Tibial nerve (tissue), 4 donors: Measurements from ENCODE around the gene SMCO1. TPM values are rescaled to one million over a fixed set of nuclear protein-coding genes. Genes with fewer than 3 reads are reported as not detected.
"Not testable (repeated sequence)": the region's sequence is repeated elsewhere in the genome, so short reads cannot be mapped to it uniquely, and the experiment has no call there.

Experiments used
- DNase-seq, 2 donors: peaks; one replicate each; pipeline ENCODE4 v3.0.0-alpha.2; 2019; ENCODE audit warnings: low spot score in 2 of 2
- H3K27ac ChIP-seq, 4 donors: fragments of 200-600 bp; sonication (generic) in 3 of 4; one replicate each; pipeline ENCODE4 v1.5.1; 2017 to 2019; ENCODE audit warnings: mild to moderate bottlenecking in 1 of 4
- H3K27me3 ChIP-seq, 2 donors: fragments of 200-600 bp; sonication (generic) in 1 of 2; one replicate each; pipeline versions ENCODE4 v1.5.1 to v1.6.0; 2017 to 2019
- H3K36me3 ChIP-seq, 3 donors: fragments of 200-600 bp; sonication (generic); one replicate each; pipeline ENCODE4 v1.5.1; 2018 to 2019
- H3K4me1 ChIP-seq, 4 donors: fragments of 200-600 bp; sonication (generic) in 3 of 4; one replicate each; pipeline ENCODE4 v1.5.1; 2017 to 2019
- H3K4me3 ChIP-seq, 4 donors: fragments of 200-600 bp; sonication (generic) in 3 of 4; one replicate each; pipeline ENCODE4 v1.5.1; 2017 to 2019; ENCODE audit warnings: mild to moderate bottlenecking in 1 of 4, moderate library complexity in 1 of 4
- H3K9me3 ChIP-seq, 4 donors: fragments of 200-600 bp; sonication (generic) in 3 of 4; one replicate each; pipeline ENCODE4 v1.5.1; 2017 to 2019
- EP300 ChIP-seq, 2 donors: sonication (generic); formaldehyde crosslinking; IDR thresholded peaks; one replicate each; pipeline ENCODE4 v1.6.1; 2017; ENCODE audit warnings: antibody characterized with exemption in 2 of 2, mild to moderate bottlenecking in 1 of 2
- POLR2A ChIP-seq, 2 donors: fragments of 450-650 bp; IDR thresholded peaks; one replicate each; pipeline ENCODE4 v1.6.1; 2017; ENCODE audit warnings: antibody characterized with exemption in 2 of 2, mild to moderate bottlenecking in 2 of 2, moderate library complexity in 2 of 2
- WGBS, 2 donors: methylation state at CpG; one replicate each; pipeline ENCODE4 v1.1.5; 2018; 5-methylcytosine and 5-hydroxymethylcytosine counted together
- total RNA-seq, 4 donors: library from RNA; depleted of rRNA; stranded (reverse); fragments of >200 nt; gene quantifications; one replicate each; pipeline ENCODE4 v1.1.0, GENCODE V29; 2016
- TF ChIP-seq, protein P1 (sequence below), 5 experiments: fragments of 200-600 bp in 3 of 5; fragments of 450-650 bp in 2 of 5; sonication (generic) in 3 of 5; IDR thresholded peaks; one replicate each; pipeline ENCODE4 v1.5.1; 2016 to 2019; ENCODE audit warnings: antibody characterized with exemption in 5 of 5, mild to moderate bottlenecking in 3 of 5, moderate library complexity in 2 of 5

Gene SMCO1
- total RNA-seq, 4 donors from 2014 or later = not detected

DNA sequence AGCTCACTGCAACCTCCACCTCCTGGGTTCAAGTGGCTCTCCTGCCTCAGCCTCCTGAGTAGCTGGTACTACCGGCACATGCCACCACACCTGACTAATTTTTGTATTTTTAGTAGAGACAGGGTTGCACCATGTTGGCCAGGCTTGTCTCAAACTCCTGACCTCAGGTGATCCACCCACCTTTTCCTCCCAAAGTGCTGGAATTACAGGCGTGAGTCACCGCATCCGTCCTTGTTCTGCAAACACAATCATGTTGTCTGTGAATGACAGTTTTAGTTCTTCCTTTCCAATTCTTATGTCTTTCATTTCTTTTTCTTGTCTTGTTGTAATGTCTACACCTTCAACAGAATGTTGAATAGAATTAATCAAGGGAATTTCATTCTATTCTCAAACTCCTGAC, 16.3 kb upstream of the SMCO1 start:
- Histone ChIP-seq H3K9me3 (no peaks in the 10 kb centered on the region), H3K4me1 (peaks cover 0 to 8% (median 0%) of the 10 kb centered on the region in 4 donors), H3K4me3 (no peak overlapping the region), H3K27me3 (peaks cover 0 to 9% of the 10 kb centered on the region in 2 donors), H3K36me3 (no peaks in the 10 kb centered on the region), H3K27ac (no peak overlapping the region)
- WGBS, 2 donors = 72 to 92% methylated on average over 4 of the region's 4 CpGs
- no peak for DNase-seq
- TF ChIP-seq POLR2A (IDR thresholded peaks at IDR 0.05) (no peak), EP300 (IDR thresholded peaks at IDR 0.05) (no peak)
- TF ChIP-seq, protein P1, sequence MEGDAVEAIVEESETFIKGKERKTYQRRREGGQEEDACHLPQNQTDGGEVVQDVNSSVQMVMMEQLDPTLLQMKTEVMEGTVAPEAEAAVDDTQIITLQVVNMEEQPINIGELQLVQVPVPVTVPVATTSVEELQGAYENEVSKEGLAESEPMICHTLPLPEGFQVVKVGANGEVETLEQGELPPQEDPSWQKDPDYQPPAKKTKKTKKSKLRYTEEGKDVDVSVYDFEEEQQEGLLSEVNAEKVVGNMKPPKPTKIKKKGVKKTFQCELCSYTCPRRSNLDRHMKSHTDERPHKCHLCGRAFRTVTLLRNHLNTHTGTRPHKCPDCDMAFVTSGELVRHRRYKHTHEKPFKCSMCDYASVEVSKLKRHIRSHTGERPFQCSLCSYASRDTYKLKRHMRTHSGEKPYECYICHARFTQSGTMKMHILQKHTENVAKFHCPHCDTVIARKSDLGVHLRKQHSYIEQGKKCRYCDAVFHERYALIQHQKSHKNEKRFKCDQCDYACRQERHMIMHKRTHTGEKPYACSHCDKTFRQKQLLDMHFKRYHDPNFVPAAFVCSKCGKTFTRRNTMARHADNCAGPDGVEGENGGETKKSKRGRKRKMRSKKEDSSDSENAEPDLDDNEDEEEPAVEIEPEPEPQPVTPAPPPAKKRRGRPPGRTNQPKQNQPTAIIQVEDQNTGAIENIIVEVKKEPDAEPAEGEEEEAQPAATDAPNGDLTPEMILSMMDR (IDR thresholded peaks at IDR 0.05) = no peak

DNA sequence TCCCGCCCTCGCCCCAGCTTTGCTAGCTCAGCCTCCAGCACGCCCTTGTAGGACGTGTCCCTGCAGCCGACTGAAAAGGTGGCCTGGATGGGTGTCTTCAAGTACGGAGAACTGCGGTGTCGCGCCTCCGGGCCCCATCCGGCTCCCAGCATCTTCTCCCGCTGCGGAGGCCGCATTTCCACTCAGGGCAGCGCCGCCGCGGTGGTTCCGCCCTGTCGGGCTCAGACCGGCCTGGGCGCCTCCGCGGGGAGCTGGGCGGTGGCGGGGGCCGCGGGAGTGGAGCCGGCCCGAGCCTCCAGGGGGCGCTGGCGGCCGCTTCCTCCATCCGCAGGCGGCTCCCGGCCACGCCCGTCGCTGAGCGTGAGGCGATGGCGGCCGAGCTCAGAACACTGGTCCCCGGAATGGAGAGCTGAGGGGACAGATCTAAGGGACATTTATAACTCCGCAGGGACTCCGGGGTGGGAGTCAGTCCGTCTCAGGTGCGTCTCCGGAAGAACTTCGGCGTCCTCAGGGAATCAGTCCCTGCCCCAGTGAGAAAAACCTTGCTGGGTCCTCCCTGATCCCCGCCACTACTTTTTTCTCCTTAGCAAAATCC, 13.6 kb upstream of the SMCO1 start:
- no peaks in the 10 kb centered on the region for H3K9me3 ChIP-seq
- H3K27me3 ChIP-seq = peaks cover 0 to 9% of the 10 kb centered on the region in 2 donors
- WGBS, 2 donors = 6 to 33% methylated on average over 14 to 51 of the region's 52 CpGs
- H3K36me3 ChIP-seq = no peaks in the 10 kb centered on the region
- peak overlapping the region; percentile 15 to 52 (median 27) for H3K4me3 ChIP-seq
- H3K4me1 ChIP-seq = peaks cover 0 to 8% (median 0%) of the 10 kb centered on the region in 4 donors
- no peak for TF ChIP-seq EP300 (IDR thresholded peaks at IDR 0.05)
- TF ChIP-seq, protein P1 (IDR thresholded peaks at IDR 0.05) = peak; percentile 52 to 78 (median 77)
- H3K27ac ChIP-seq = peak overlapping the region in 2 of 4 donors; percentile 15 to 56
- DNase-seq = peak in 1 of 2 donors; percentile 27

DNA sequence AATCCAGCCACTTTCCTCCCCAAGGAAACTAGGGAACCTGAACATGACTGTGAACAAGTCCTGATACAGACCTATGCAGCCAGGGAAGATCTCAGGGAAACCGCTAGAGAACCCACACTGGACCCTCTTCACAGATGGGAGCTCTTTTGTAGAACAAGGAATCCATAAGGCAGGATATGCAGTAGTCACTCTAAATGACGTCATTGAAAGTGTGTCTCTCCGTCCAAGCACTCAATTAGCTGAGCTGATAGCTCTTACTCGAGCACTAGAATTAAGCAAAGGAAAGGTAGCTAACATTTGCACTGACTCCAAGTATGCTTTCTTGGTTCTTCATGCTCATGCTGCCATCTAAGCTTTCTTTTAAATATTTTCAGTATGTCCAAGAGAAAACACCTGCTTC, 10.0 kb upstream of the SMCO1 start:
- Histone ChIP-seq H3K27me3 (no peaks in the 10 kb centered on the region), H3K4me1 (peaks cover 0 to 8% (median 0%) of the 10 kb centered on the region in 4 donors), H3K27ac (no peak overlapping the region), H3K9me3 (peaks cover 0 to 32% (median 2%) of the 10 kb centered on the region in 4 donors), H3K4me3 (no peak overlapping the region), H3K36me3 (no peaks in the 10 kb centered on the region)
- no peak for DNase-seq
- TF ChIP-seq POLR2A (IDR thresholded peaks at IDR 0.05) = no peak
- TF ChIP-seq EP300 (IDR thresholded peaks at IDR 0.05) = no peak
- TF ChIP-seq, protein P1 (IDR thresholded peaks at IDR 0.05) = no peak
- 76 to 82% methylated on average over 4 of the region's 4 CpGs for WGBS, 2 donors

DNA sequence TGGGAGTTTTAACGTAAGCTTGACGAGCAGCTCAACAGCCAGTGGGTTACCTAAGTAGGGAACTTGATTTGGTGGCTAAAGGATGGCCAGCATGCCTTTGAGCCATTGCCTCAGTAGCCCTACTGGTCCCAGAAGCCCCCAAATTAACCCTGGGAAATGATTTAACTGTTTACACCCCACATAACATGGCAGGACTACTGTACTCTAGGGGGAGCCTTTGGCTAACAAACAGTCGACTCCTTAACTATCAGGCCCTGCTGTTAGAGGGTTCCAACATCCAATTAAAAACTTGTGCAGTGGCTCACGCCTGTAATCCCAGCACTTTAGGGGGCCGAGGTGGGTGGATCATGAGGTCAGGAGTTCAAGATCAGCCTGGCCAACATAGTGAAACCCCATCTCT, 9.4 kb upstream of the SMCO1 start:
- peaks cover 0 to 8% (median 0%) of the 10 kb centered on the region in 4 donors for H3K4me1 ChIP-seq
- H3K9me3 ChIP-seq = peaks cover 0 to 38% (median 4%) of the 10 kb centered on the region in 4 donors
- TF ChIP-seq EP300 (IDR thresholded peaks at IDR 0.05) = no peak
- TF ChIP-seq POLR2A (IDR thresholded peaks at IDR 0.05) = no peak
- TF ChIP-seq, protein P1 (IDR thresholded peaks at IDR 0.05) = no peak
- WGBS, 2 donors = 51 to 57% methylated on average over 5 of the region's 5 CpGs
- DNase-seq = no peak
- no peaks in the 10 kb centered on the region for H3K27me3 ChIP-seq
- H3K27ac ChIP-seq = no peak overlapping the region
- H3K36me3 ChIP-seq = no peaks in the 10 kb centered on the region
- no peak overlapping the region for H3K4me3 ChIP-seq

DNA sequence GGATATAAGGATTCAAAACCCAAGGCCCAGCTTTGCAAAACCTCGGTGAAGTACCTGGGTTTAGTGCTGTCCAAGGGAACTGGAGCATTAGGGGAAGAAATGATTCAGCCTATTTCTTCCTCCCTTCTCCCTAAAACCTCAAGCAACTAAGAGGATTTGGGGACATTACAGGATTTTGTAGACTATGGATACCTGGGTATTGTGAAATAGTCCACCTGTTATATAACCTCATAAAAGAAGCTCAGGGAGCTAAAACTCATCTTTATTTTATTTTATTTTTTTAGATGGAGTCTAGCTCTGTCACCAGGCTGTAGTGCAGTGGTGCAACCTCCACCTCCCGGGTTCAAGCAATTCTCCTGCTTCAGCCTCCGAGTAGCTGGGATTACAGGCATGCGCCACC, 8.7 kb upstream of the SMCO1 start:
- no peaks in the 10 kb centered on the region for H3K27me3 ChIP-seq
- no peak for DNase-seq
- peaks cover 0 to 45% (median 6%) of the 10 kb centered on the region in 4 donors for H3K9me3 ChIP-seq
- H3K4me1 ChIP-seq = peaks cover 0 to 5% (median 0%) of the 10 kb centered on the region in 4 donors
- no peak overlapping the region for H3K4me3 ChIP-seq
- 94% methylated on average over 4 of the region's 4 CpGs for WGBS, 2 donors
- H3K36me3 ChIP-seq = no peaks in the 10 kb centered on the region
- no peak overlapping the region for H3K27ac ChIP-seq
- TF ChIP-seq, protein P1 (IDR thresholded peaks at IDR 0.05) = no peak
- TF ChIP-seq EP300 (IDR thresholded peaks at IDR 0.05) = no peak

DNA sequence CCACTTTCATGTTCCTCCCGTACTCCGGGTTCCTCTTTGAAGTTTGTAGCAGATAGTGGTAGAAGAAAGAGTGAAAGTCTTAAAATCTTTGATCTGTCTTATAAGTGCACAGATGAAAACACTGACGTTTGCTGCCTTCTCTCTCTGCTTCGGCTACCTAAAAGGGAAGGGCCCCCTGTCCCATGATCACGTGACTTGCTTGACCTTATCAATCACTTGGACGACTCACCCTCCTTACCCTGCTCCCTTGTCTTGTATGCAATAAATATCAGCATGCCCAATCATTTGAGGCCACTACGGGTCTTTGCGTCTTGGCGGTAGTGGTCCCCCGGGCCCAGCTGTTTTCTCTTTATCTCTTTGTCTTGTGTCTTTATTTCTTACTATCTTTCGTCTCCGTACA, 6.1 kb upstream of the SMCO1 start:
- H3K27ac ChIP-seq, DNase-seq, H3K36me3 ChIP-seq, H3K4me3 ChIP-seq, H3K27me3 ChIP-seq, H3K4me1 ChIP-seq: not testable (repeated sequence)
- 83 to 84% methylated on average over 12 of the region's 12 CpGs for WGBS, 2 donors
- peaks cover 0 to 64% (median 6%) of the 10 kb centered on the region in 4 donors for H3K9me3 ChIP-seq
